ENCODE results near the gene USP15.

DNA sequence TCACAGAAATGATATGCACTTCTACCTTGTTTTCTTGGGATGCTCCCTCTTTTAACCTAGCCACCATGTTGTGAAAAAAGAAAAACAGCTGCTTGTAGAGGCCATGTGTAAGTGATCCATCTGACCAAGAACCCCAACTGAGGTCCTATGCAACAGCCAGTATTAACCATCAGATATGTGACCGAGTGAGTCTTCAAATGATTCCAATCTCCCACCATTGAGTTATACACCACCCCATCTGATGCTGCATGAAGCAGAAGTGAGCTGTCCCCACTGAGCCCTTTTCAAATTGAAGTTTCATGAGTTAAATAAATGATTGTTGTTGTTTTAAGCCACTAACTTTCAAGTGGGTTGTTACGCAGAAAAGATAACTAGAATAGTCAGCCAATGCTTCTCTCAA lies 20.6 kb upstream of the USP15 start:
- TF ChIP-seq, protein P1, sequence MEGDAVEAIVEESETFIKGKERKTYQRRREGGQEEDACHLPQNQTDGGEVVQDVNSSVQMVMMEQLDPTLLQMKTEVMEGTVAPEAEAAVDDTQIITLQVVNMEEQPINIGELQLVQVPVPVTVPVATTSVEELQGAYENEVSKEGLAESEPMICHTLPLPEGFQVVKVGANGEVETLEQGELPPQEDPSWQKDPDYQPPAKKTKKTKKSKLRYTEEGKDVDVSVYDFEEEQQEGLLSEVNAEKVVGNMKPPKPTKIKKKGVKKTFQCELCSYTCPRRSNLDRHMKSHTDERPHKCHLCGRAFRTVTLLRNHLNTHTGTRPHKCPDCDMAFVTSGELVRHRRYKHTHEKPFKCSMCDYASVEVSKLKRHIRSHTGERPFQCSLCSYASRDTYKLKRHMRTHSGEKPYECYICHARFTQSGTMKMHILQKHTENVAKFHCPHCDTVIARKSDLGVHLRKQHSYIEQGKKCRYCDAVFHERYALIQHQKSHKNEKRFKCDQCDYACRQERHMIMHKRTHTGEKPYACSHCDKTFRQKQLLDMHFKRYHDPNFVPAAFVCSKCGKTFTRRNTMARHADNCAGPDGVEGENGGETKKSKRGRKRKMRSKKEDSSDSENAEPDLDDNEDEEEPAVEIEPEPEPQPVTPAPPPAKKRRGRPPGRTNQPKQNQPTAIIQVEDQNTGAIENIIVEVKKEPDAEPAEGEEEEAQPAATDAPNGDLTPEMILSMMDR (IDR thresholded peaks at IDR 0.05) = no peak
- no peak for TF ChIP-seq POLR2A (IDR thresholded peaks at IDR 0.05)
- TF ChIP-seq EP300 (IDR thresholded peaks at IDR 0.05) = no peak

Measured in tibial nerve (tissue), 4 donors.